Measurements from ENCODE around the gene FAM83B. TPM values are rescaled to one million over a fixed set of nuclear protein-coding genes. Genes with fewer than 3 reads are reported as not detected.

Gene FAM83B
- total RNA-seq, 2 experiments from 2014 or later = not detected

DNA sequence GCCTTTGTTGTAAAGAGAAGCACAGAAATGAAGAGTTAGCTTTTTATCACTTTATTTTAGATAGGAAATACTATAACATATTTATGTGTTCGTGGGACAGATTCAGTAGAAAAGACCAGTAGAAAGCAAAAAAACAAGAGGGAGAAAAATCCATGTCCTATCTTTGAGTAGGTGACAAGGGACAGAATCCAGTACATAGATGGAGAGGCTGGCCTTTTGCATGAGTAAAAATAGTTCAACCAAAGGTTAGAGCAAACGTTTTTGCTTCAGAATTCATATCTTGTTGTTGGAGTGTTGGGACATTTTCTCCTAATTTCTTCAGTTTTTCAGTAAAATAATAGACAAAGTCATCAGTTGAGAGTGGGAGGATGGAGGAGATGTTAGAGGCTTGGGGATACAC is 19.6 kb upstream of the FAM83B start:
- no peaks in the 10 kb centered on the region for H3K36me3 Mint-ChIP-seq (ENCODE audit: low read depth)
- no peak for DNase-seq
- CTCF ChIA-PET = no interaction called here
- H3K4me1 Mint-ChIP-seq = no peaks in the 10 kb centered on the region
- H3K27me3 Mint-ChIP-seq = no peaks in the 10 kb centered on the region
- peaks cover 12% of the 10 kb centered on the region for H3K9me3 Mint-ChIP-seq
- POLR2A ChIA-PET = no interaction called here
- H3K4me3 Mint-ChIP-seq = no peak overlapping the region
- H3K27ac Mint-ChIP-seq = no peak overlapping the region

DNA sequence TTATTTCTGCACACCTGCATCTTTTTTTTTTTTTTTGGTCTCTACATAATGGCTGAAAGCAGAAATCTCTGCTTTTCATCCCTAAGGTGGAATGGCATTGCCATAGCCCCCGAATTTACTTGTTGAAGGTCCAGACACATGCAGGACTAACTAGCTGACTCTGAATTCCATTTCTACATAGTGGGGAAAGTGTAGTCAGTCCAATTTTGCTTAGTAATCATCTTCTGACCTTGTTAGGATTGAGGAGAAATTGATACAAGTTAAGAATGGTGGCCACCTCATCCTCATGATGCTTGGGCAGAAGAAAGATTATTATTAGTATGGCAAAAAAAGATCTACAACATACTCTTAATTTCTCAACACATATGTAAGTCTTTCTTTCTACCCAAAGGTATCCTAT is 16.4 kb upstream of the FAM83B start:
- CTCF ChIA-PET = no interaction called here
- Mint-ChIP-seq H3K4me1 (no peaks in the 10 kb centered on the region), H3K36me3 (ENCODE audit: low read depth) (no peaks in the 10 kb centered on the region), H3K4me3 (no peak overlapping the region), H3K27me3 (no peaks in the 10 kb centered on the region), H3K9me3 (peaks cover 13% of the 10 kb centered on the region), H3K27ac (no peak overlapping the region)
- POLR2A ChIA-PET = no interaction called here
- DNase-seq = no peak

GRCh38 chr6:54835176-54835575 is 11.4 kb upstream of the FAM83B start:
- H3K4me3 Mint-ChIP-seq = no peak overlapping the region
- H3K27ac Mint-ChIP-seq = no peak overlapping the region
- H3K9me3 Mint-ChIP-seq = peaks cover 14% of the 10 kb centered on the region
- no peaks in the 10 kb centered on the region for H3K36me3 Mint-ChIP-seq (ENCODE audit: low read depth)
- no peak for DNase-seq
- no peaks in the 10 kb centered on the region for H3K27me3 Mint-ChIP-seq
- POLR2A ChIA-PET = no interaction called here
- no peaks in the 10 kb centered on the region for H3K4me1 Mint-ChIP-seq
- CTCF ChIA-PET = no interaction called here

GRCh38 chr6:54846857-54847674 is 495 bp downstream of the FAM83B start:
- no peak overlapping the region for H3K27ac Mint-ChIP-seq
- peaks cover 3% of the 10 kb centered on the region for H3K27me3 Mint-ChIP-seq
- no peaks in the 10 kb centered on the region for H3K36me3 Mint-ChIP-seq (ENCODE audit: low read depth)
- peaks cover 3% of the 10 kb centered on the region for H3K9me3 Mint-ChIP-seq
- POLR2A ChIA-PET = no interaction called here
- DNase-seq = no peak
- CTCF ChIA-PET = no interaction called here
- H3K4me1 Mint-ChIP-seq = no peaks in the 10 kb centered on the region
- no peak overlapping the region for H3K4me3 Mint-ChIP-seq

- peaks cover 3% of the 10 kb centered on the region for H3K27me3 Mint-ChIP-seq
- CTCF ChIA-PET = no interaction called here
- H3K4me3 Mint-ChIP-seq = no peak overlapping the region
- peaks cover 7% of the 10 kb centered on the region for H3K9me3 Mint-ChIP-seq
- no peak for DNase-seq
- POLR2A ChIA-PET = no interaction called here
- no peaks in the 10 kb centered on the region for H3K36me3 Mint-ChIP-seq (ENCODE audit: low read depth)
- H3K27ac Mint-ChIP-seq = no peak overlapping the region
- H3K4me1 Mint-ChIP-seq = no peaks in the 10 kb centered on the region
Measured at GRCh38 chr6:54847799-54848597, 1.4 kb downstream of the FAM83B start.

DNA sequence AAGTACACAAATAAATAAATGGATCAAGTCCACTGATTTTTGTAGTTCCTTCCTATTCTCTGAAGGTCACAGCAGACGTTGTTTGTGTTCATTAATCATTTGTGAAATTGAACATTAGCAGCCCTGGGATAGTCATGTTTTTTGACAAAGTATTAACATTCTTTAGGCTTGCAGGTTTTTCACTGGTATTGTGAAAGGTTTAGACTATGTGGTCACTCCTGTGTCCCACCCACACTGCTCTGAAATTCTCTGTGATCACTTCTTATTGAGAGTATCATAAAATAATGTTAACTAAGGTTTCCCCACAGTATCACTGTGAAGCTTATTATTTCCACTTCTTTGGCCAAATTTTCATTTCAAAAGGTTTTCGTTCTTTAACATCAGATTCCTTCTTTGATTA is 3.5 kb downstream of the FAM83B start:
- Mint-ChIP-seq H3K4me3 (no peak overlapping the region), H3K27me3 (peaks cover 3% of the 10 kb centered on the region), H3K9me3 (peaks cover 11% of the 10 kb centered on the region), H3K27ac (no peak overlapping the region), H3K4me1 (no peaks in the 10 kb centered on the region), H3K36me3 (ENCODE audit: low read depth) (no peaks in the 10 kb centered on the region)
- ChIA-PET POLR2A (no interaction called here), CTCF (no interaction called here)
- DNase-seq = no peak

DNA sequence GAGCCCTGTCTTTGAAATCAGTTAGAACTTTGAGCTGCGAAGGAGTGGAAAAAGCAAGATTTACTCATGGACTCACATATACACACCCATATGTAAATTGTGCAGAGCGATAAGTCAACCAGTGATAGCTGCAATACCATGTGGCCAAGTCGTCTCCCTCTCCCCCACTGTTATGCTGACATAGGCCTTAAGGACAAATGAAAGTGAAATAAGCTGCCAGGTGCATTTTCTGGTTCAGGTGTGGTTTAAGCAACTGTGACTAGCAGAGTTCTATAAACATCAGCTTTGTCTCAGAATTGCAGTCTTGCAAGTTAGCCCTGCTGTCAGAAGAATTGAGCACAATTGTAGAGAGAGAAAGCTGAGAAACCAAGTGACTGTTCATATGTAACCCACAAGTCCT is 9.6 kb downstream of the FAM83B start:
- Mint-ChIP-seq H3K36me3 (ENCODE audit: low read depth) (no peaks in the 10 kb centered on the region), H3K27ac (no peak overlapping the region), H3K27me3 (no peaks in the 10 kb centered on the region), H3K9me3 (peaks cover 9% of the 10 kb centered on the region), H3K4me3 (no peak overlapping the region), H3K4me1 (no peaks in the 10 kb centered on the region)
- POLR2A ChIA-PET = no interaction called here
- no peak for DNase-seq
- CTCF ChIA-PET = no interaction called here

DNA sequence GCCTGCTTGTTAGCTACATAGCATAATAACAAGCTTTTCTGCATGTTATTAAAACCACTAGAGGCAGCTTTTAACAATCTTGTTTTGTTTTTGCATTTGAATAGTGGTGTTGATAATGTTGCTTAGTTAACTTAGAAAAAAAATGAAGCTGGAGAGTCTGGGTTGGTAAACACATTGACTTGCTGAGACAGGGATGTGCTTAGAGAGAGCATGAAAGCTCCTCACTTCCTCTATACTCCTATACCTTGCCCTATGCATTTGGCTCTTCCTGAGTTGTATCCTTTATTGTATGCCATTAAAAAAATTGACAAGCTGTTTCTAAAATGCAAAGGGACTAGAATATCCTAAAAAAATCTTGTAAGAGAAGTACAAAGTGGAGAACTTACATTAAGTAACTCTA is 13.6 kb downstream of the FAM83B start:
- ChIA-PET POLR2A (no interaction called here), CTCF (no interaction called here)
- DNase-seq = no peak
- Mint-ChIP-seq H3K4me1 (no peaks in the 10 kb centered on the region), H3K9me3 (no peaks in the 10 kb centered on the region), H3K4me3 (no peak overlapping the region), H3K36me3 (ENCODE audit: low read depth) (no peaks in the 10 kb centered on the region), H3K27me3 (no peaks in the 10 kb centered on the region), H3K27ac (no peak overlapping the region)

DNA sequence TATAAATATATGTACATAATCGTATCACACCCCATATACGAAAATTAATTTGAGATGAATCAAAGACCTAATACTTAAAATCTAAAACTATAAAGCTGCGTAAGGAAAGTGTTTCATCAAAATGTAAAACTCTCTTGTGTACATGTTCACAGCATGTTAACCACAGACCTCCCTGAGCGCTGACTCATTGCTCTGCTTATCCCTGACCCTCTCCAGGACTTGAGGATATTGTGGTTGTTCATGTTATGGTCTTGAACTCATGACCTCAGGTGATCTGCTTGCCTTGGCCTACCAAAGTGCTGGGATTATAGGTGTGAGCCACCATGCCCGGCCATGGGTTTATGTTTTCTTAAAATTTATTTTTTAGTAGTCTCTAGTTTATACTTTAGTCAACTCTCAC is 14.2 kb downstream of the FAM83B start:
- no peak for DNase-seq
- no peak overlapping the region for H3K4me3 Mint-ChIP-seq
- H3K27ac Mint-ChIP-seq = no peak overlapping the region
- H3K36me3 Mint-ChIP-seq (ENCODE audit: low read depth) = no peaks in the 10 kb centered on the region
- ChIA-PET CTCF (no interaction called here), POLR2A (no interaction called here)
- H3K4me1 Mint-ChIP-seq = no peaks in the 10 kb centered on the region
- H3K27me3 Mint-ChIP-seq = no peaks in the 10 kb centered on the region
- no peaks in the 10 kb centered on the region for H3K9me3 Mint-ChIP-seq

DNA sequence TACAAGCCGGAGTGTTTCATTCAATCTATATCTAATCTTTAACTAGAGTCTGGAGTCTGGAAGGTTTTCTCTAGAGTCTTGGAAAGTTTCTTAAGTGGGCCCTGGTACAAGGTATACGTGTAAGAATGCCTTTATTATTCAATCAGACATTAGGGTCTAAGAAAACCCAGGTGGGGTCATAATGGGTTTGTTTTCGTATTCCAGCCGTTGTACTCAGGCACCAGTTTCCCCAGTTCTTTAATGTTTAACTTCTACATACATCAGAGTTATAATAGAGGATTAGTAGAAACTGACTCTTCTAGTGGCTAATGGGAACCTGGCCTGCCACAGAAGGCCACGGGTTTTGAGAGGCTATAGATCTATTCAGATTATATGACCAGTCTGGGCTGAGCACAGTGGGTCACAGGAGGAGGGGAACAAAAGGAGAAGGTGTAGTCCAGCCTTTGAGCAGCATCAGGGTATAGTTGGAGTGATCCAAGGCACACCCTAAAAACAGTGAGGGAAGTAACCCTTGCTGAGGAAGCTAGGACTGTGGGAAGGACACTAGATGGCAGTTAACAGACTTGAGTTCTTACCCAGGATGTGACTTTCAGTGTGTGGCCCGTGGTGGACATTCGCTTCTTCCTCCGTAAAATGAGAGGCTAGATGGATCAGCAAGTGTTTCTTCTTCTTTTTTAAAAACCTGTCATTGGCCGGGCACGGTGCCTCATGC is 15.5 kb downstream of the FAM83B start:
- H3K27ac Mint-ChIP-seq = no peak overlapping the region
- ChIA-PET POLR2A (no interaction called here), CTCF (no interaction called here)
- no peaks in the 10 kb centered on the region for H3K27me3 Mint-ChIP-seq
- H3K4me3 Mint-ChIP-seq = no peak overlapping the region
- no peaks in the 10 kb centered on the region for H3K4me1 Mint-ChIP-seq
- DNase-seq = no peak
- no peaks in the 10 kb centered on the region for H3K9me3 Mint-ChIP-seq
- H3K36me3 Mint-ChIP-seq (ENCODE audit: low read depth) = no peaks in the 10 kb centered on the region

- Mint-ChIP-seq H3K4me1 (no peaks in the 10 kb centered on the region), H3K27me3 (no peaks in the 10 kb centered on the region), H3K27ac (no peak overlapping the region), H3K9me3 (no peaks in the 10 kb centered on the region), H3K4me3 (no peak overlapping the region), H3K36me3 (ENCODE audit: low read depth) (no peaks in the 10 kb centered on the region)
- DNase-seq = no peak
- CTCF ChIA-PET = no interaction called here
- POLR2A ChIA-PET = no interaction called here
Measured at GRCh38 chr6:54864272-54864671, 17.7 kb downstream of the FAM83B start.

DNA sequence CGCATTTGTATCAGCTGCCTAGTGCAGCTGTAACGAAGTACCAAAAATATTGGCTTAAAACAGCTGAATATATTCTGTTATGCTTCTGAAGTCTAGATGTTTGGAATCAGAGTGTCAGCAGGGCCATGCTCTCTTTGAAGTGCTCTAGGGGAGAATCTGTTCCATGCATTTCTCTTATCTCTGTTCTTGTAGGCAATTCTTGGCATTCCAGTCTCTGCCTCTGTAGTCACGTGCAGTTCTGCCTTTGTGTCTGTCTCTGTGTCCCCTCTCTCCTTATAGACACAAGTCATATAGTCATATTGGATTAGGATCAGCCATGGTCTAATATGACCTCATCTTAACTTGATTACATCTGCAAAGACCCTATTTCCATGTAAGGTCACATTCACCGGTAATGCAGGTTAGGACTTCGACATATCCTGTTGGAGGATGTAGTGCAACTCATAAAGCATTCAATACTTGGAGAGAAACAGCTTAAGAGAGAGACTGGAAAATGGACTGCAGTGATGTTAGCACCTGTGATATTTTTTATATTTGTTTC is 18.6 kb downstream of the FAM83B start:
- H3K9me3 Mint-ChIP-seq = no peaks in the 10 kb centered on the region
- H3K36me3 Mint-ChIP-seq (ENCODE audit: low read depth) = no peaks in the 10 kb centered on the region
- no peak for DNase-seq
- H3K4me1 Mint-ChIP-seq = no peaks in the 10 kb centered on the region
- CTCF ChIA-PET = no interaction called here
- no peak overlapping the region for H3K27ac Mint-ChIP-seq
- H3K4me3 Mint-ChIP-seq = no peak overlapping the region
- H3K27me3 Mint-ChIP-seq = no peaks in the 10 kb centered on the region
- POLR2A ChIA-PET = no interaction called here

DNA sequence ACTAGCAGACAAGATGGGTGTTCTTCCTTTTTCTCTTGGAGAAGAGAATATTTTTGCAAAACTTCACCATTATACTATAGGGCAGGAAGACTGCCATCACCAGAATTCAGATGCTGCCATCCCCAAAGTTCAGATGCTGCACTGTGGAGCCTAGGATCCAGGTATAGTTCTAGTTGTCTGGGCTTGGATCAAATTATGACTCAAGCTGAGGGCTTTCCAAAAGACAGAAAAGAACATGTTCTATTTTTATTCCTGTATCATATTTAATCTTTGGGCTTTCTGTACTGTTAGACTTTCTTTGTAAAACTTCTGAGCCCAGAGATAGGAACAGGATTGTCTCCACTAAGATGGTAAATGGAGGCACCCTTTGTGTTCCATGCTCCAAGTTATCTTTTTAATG is 22.0 kb downstream of the FAM83B start:
- CTCF ChIA-PET = no interaction called here
- no peaks in the 10 kb centered on the region for H3K27me3 Mint-ChIP-seq
- POLR2A ChIA-PET = no interaction called here
- DNase-seq = no peak
- H3K4me1 Mint-ChIP-seq = no peaks in the 10 kb centered on the region
- H3K36me3 Mint-ChIP-seq (ENCODE audit: low read depth) = no peaks in the 10 kb centered on the region
- H3K27ac Mint-ChIP-seq = no peak overlapping the region
- no peak overlapping the region for H3K4me3 Mint-ChIP-seq
- H3K9me3 Mint-ChIP-seq = no peaks in the 10 kb centered on the region
